Natural killer cell treated with Interleukin-12 subunit alpha and Interleukin-12 subunit beta and Interleukin-15 and Interleukin-18, amount 100 ng/mL, for 72 hours (primary cell): ENCODE results near the gene MATR3. TPM values are rescaled to one million over a fixed set of nuclear protein-coding genes. Genes with fewer than 3 reads are reported as not detected.
"Not testable (repeated sequence)": the region's sequence is repeated elsewhere in the genome, so short reads cannot be mapped to it uniquely, and the experiment has no call there.

Experiments used
- ATAC-seq, 2 donors: fragments of 150-1000 bp; cut with Tn5 transposase in 1 of 2; sonication (Bioruptor Pico), chemical (Tn5 transposase) in 1 of 2; 2 replicates each; pipeline ENCODE4 v1.10.0; 2021
- DNase-seq: peaks from one replicate; pipeline ENCODE4 v3.0.0; 2022; ENCODE audit warnings: low spot score
- H3K27ac Mint-ChIP-seq, 2 donors: 1 replicate in 1 of 2; 2 replicates in 1 of 2; pipeline ENCODE4 v1.8.0; 2022; ENCODE audit warnings: mixed read lengths in 2 of 2, mild to moderate bottlenecking in 1 of 2, moderate library complexity in 1 of 2
- H3K27me3 Mint-ChIP-seq, 2 donors: 1 replicate in 1 of 2; 2 replicates in 1 of 2; pipeline ENCODE4 v1.8.0; 2022; ENCODE audit warnings: mixed read lengths in 2 of 2
- H3K36me3 Mint-ChIP-seq: one replicate; pipeline ENCODE4 v1.8.0; 2022; ENCODE audit warnings: mixed read lengths
- H3K4me1 Mint-ChIP-seq, 2 donors: 1 replicate in 1 of 2; 2 replicates in 1 of 2; pipeline ENCODE4 v1.8.0; 2022; ENCODE audit warnings: low read depth in 2 of 2, mixed read lengths in 2 of 2, mild to moderate bottlenecking in 1 of 2
- H3K4me3 Mint-ChIP-seq: one replicate; pipeline ENCODE4 v1.8.0; 2022; ENCODE audit warnings: mixed read lengths
- H3K9me3 Mint-ChIP-seq: 2 replicates; pipeline ENCODE4 v1.8.0; 2022; ENCODE audit warnings: mixed read lengths
- total RNA-seq, 2 donors: library from RNA; stranded (reverse); gene quantifications; one replicate each; pipeline ENCODE4 v1.2.3, GENCODE V29; 2022

MATR3 gene
- total RNA-seq, 2 donors from 2014 or later: 206 to 229 TPM

DNA sequence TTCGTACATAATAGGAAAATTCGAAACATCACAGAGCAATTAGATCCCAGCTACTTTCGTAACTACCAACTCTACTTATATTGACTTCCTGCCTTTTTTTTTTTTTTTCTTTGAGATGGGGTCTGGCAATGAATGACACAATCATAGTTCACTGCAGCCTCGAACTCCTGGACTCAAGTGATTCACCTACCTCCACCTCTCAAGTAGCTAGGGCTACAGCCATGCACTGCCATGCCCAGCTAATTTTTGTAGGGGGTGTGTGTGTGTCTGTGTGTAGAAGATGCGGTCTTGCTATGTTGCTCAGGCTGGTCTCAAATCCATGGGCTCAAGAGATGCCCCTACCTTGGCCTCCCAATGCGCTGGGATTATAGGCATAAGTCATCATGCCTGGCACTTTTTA, 42.3 kb downstream of the MATR3 start:
- peak; percentile 40 to 45 for ATAC-seq
- peaks cover 4% of the 10 kb centered on the region for H3K36me3 Mint-ChIP-seq
- DNase-seq: no peak

DNA sequence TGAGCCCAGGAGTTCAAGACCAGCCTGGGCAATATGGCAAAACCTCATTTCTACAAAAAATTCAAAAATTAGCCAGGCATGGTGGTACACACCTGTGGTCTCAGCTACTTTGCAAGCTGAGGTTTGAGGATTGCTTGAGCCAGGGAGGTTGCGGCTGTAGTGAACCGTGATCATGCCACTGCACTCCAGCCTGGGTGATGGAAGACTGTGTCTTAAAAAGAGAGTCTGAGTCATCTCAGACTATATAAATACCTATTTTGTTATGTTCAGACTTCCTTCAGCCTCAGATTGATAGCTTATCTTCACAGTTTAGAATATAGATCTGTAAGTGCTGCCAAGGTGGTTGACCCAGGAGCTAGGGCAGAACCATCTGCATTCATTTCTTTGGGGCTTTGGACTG, 46.5 kb downstream of the MATR3 start:
- DNase-seq: no peak
- no peak overlapping the region for H3K27ac Mint-ChIP-seq
- peaks cover 36 to 39% of the 10 kb centered on the region in 2 donors for H3K4me1 Mint-ChIP-seq
- H3K27me3 Mint-ChIP-seq: no peaks in the 10 kb centered on the region
- no peak overlapping the region for H3K4me3 Mint-ChIP-seq
- no peaks in the 10 kb centered on the region for H3K9me3 Mint-ChIP-seq
- no peaks in the 10 kb centered on the region for H3K36me3 Mint-ChIP-seq
- ATAC-seq: no peak

More for the DNA sequence above, 42.3 kb downstream of the MATR3 start:
- Mint-ChIP-seq H3K27ac (peak overlapping the region in 1 of 2 donors; percentile 22), H3K9me3 (no peaks in the 10 kb centered on the region), H3K27me3 (no peaks in the 10 kb centered on the region), H3K4me3 (no peak overlapping the region), H3K4me1 (peaks cover 5 to 8% of the 10 kb centered on the region in 2 donors)

DNA sequence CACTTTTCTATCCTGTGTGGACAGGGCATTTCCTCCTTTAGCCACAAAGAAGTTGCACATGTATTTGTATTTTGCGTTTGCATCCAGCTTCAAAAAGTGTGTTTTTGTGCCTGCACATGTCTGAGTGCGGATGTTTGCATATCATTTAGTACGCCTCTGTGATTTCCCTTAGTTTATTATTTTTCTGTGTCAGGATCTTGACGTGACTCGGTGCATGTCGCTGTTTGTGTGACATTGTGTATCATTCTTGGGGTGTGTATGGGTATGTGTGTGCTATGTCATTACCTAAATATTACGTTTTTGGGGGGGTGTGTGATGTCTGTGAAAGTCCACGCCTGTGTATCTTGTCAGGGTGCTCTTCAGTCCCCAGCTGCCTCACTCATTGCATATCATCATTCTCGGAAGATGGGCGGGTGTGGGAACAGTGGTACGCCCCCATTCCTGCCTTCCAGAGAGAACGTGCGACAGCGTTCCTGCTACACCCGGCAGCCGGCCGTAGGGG, 47.7 kb downstream of the MATR3 start:
- Mint-ChIP-seq H3K27me3 (no peaks in the 10 kb centered on the region), H3K4me1 (peaks cover 35 to 42% of the 10 kb centered on the region in 2 donors), H3K27ac (peak overlapping the region; percentile 91 to 93), H3K9me3 (no peaks in the 10 kb centered on the region), H3K36me3 (no peaks in the 10 kb centered on the region), H3K4me3 (peak overlapping the region; percentile 98)
- DNase-seq (no peak), ATAC-seq (no peak)

DNA sequence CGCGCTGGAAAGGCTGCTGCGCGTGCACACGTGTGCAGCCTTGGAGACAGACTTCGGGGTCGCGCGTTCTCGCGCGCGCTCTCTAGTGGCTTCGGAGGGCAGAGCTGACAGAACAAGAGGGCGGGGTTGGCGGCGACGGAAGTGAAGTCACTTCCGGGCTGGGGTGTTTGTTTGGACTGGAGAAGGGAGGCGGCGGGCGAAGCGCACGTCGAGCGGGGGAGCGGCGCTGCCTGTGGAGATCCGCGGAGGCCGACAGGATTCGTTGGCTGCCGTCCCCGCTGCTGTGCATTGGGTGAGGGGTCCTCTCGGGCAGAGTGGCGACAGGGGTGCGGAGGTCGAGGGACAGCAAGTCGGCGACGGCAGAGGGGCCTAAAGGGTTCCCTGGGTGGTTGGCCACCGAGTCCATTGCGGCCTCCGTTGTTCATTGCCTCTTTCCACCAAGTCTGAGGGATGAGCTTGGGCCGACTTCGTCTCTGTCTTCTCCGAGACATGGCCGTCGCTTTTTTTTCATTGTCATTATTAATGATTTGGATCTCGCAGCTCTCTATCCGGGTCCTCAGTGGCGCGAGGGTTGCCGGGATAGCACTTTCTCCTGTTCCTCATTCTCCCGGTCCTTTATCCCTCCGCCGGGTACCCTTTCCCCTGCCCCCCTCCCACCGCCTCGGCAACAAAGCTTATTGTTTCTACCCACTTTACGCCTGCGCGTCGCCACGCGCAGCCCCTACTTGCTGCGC, 48.3 kb downstream of the MATR3 start, which contains the start of gene PAIP2:
PAIP2 (plus strand) TSS at position 166 of the 734 bp plus-strand sequence. CDS start 21,931 bp downstream, outside the sequence.
- ATAC-seq (peak; percentile 97 to 98), DNase-seq (peak; percentile 98)
- Mint-ChIP-seq H3K27me3 (no peaks in the 10 kb centered on the region), H3K9me3 (no peaks in the 10 kb centered on the region), H3K27ac (peak within 1 kb of the TSS; percentile 91 to 93), H3K4me1 (peaks cover 35 to 42% of the 10 kb centered on the region in 2 donors), H3K4me3 (peak within 1 kb of the TSS; percentile 98), H3K36me3 (no peaks in the 10 kb centered on the region)

DNA sequence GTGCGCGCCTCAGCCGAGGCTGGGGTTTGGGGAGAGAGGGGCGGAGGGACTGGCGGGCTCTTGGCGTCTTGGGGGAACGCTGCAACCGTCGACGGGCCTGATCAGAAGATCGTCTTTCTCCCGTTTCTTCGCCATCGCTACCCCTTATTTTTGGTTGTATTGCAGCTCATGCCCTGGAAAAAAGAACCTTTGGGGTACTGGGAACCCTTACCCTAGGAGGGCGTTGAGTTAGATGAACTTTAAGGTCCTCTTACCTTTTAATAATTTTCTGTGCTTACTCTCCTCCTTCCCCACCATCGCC, 48.8 kb downstream of the MATR3 start:
- no peaks in the 10 kb centered on the region for H3K27me3 Mint-ChIP-seq
- ATAC-seq (peak; percentile 81 to 82), DNase-seq (peak; percentile 85)
- no peaks in the 10 kb centered on the region for H3K9me3 Mint-ChIP-seq
- no peaks in the 10 kb centered on the region for H3K36me3 Mint-ChIP-seq
- peaks cover 35 to 42% of the 10 kb centered on the region in 2 donors for H3K4me1 Mint-ChIP-seq
- H3K4me3 Mint-ChIP-seq: peak overlapping the region; percentile 98
- H3K27ac Mint-ChIP-seq: peak overlapping the region; percentile 91 to 93

DNA sequence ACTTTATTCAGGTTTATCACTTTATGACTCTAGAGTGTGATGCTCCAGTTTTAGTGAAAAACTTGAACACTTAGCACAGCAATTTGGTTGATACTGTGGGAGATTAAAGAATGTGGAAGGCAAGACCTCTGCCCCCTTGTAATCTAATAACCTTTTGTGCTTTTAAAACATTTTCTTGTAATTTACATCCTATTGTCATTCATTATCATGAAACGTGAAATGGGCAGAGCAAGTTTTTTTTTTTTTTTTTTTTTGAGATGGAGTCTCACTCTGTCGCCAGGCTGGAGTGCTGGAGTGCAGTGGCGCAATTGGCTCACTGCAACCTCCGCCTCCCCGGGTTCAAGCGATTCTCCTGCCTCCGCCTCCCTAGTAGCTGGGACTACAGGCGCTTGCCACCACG, 49.9 kb downstream of the MATR3 start:
- Mint-ChIP-seq H3K9me3 (no peaks in the 10 kb centered on the region), H3K27me3 (no peaks in the 10 kb centered on the region), H3K4me1 (peaks cover 35 to 42% of the 10 kb centered on the region in 2 donors), H3K36me3 (no peaks in the 10 kb centered on the region), H3K27ac (peak overlapping the region; percentile 91 to 93), H3K4me3 (peak overlapping the region; percentile 98)
- DNase-seq (no peak), ATAC-seq (no peak)

DNA sequence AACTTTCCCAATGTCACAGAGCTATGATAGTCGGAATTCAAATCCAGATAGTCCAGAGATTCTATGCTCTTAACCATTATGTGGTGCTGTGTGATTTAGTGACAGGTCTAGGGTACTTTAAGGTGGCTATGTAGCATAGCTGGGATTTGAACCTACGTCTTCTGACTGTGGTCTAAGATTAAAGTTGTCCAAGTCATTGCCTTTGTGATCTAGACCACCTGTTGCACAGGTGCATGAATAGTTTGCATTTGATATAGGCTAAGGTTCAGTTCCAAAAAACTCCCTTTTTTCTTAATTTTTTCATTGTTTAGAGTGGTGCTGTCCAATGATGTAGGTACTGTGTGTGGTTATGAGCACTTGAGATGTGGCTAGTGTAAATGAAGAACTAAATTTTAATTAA, 50.6 kb downstream of the MATR3 start:
- H3K4me1 Mint-ChIP-seq: peaks cover 39 to 47% of the 10 kb centered on the region in 2 donors
- H3K27me3 Mint-ChIP-seq: no peaks in the 10 kb centered on the region
- ATAC-seq (no peak), DNase-seq (no peak)
- peak overlapping the region; percentile 22 for H3K4me3 Mint-ChIP-seq
- no peak overlapping the region for H3K27ac Mint-ChIP-seq
- H3K9me3 Mint-ChIP-seq: no peaks in the 10 kb centered on the region
- no peaks in the 10 kb centered on the region for H3K36me3 Mint-ChIP-seq

DNA sequence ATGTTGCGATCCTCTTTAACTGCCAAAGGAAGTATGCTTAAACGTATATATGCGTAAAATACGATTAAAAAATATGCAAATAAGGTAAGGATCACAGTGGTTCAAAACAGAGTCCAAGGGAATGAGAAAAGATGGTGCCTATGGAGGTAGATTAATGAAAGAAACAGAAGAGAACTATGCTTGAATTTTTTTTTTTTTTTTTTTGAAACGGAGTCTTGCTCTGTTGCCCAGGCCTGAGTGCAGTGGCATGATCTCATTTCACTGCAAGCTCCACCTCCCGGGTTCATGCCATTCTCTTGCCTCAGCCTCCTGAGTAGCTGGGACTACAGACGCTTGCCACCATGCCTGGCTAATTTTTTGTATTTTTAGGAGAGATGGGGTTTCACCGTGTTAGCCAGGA, 51.9 kb downstream of the MATR3 start:
- not testable (repeated sequence) for DNase-seq, H3K4me3 Mint-ChIP-seq, ATAC-seq, H3K9me3 Mint-ChIP-seq, H3K27me3 Mint-ChIP-seq, H3K36me3 Mint-ChIP-seq, H3K27ac Mint-ChIP-seq
- peaks cover 41 to 48% of the 10 kb centered on the region in 2 donors for H3K4me1 Mint-ChIP-seq

DNA sequence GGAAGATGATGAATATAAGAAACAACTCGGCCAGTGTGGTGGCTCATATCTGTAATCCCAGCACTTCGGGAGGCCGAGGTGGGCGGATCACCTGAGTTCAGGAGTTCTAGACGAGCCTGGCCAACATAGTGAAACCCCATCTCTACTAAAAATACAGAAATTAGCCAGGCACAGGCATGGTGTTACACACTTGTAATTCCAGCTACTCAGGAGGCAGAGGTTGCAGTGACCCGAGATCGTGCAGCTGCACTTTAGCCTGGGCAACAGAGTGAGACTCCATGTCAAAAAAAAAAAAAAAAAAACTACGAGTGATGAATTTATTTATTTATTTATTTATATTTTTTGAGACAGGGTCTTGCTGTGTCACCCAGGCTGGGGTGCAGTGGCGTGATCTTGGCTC, 54.3 kb downstream of the MATR3 start:
- peaks cover 30 to 32% of the 10 kb centered on the region in 2 donors for H3K4me1 Mint-ChIP-seq
- not testable (repeated sequence) for H3K27ac Mint-ChIP-seq, DNase-seq, H3K9me3 Mint-ChIP-seq, H3K27me3 Mint-ChIP-seq, H3K36me3 Mint-ChIP-seq, ATAC-seq, H3K4me3 Mint-ChIP-seq

DNA sequence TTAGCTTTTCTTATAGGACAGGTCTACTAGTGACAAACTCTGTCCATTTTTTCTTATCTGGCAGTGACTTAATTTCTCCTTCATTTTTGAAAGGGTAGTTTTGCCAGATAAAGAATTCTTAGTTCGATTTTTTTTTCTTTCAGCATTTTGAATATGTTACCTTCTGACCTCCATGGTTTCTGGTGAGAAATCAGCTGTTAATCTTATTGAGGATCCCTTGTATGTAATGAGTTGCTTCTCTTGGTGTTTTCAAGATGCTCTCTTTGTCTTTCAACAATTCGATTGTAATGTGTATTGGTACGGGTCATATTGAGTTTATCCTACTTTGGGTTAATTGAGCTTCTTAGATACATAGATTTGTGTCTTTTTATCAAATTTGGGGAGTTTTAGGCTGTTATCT, 60.6 kb downstream of the MATR3 start:
- Mint-ChIP-seq H3K27me3 (no peaks in the 10 kb centered on the region), H3K4me1 (peaks cover 20 to 26% of the 10 kb centered on the region in 2 donors), H3K36me3 (peaks cover 8% of the 10 kb centered on the region), H3K27ac (no peak overlapping the region), H3K9me3 (no peaks in the 10 kb centered on the region), H3K4me3 (no peak overlapping the region)
- no peak for DNase-seq
- no peak for ATAC-seq

DNA sequence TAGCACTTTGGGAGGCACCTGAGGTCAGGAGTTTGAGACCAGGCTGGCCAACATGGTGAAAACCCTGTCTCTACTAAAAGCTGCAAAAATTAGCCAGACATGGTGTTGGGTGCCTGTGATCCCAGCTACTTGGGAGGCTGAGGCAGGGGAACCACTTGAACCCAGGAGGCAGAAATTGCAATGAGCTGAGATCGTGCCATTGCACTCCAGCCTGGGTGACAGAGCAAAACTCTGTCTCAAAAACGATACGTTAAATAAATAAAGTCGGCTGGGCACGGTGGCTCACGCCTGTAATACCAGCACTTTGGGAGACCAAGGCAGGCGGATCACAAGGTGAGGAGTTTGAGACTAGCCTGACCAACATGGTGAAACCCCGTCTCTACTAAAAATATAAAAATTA, 62.4 kb downstream of the MATR3 start:
- ATAC-seq, H3K27ac Mint-ChIP-seq, H3K36me3 Mint-ChIP-seq, DNase-seq, H3K27me3 Mint-ChIP-seq, H3K4me3 Mint-ChIP-seq, H3K9me3 Mint-ChIP-seq: not testable (repeated sequence)
- H3K4me1 Mint-ChIP-seq: peaks cover 25 to 29% of the 10 kb centered on the region in 2 donors

DNA sequence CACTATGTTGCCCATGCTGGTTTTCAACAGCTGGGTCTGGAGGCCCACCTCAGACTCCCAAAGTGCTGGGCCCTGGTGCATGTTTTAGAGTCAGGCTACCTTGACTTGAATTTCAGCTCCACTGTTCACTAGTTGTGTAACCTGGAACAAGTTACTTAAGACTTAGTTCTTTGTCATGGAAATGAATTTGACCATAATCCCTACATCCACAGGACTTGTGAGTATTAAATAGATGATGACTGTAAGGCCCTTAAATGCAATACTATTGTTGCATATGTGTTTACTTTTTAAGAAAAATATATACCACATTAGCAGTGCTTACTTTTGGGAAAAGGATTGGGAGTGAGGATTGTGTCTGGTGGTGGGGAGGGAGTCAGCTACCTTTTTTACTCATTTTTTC, 64.5 kb downstream of the MATR3 start:
- H3K4me3 Mint-ChIP-seq: no peak overlapping the region
- DNase-seq (no peak), ATAC-seq (no peak)
- peaks cover 25 to 31% of the 10 kb centered on the region in 2 donors for H3K4me1 Mint-ChIP-seq
- no peaks in the 10 kb centered on the region for H3K27me3 Mint-ChIP-seq
- peak overlapping the region in 1 of 2 donors; percentile 16 for H3K27ac Mint-ChIP-seq
- H3K36me3 Mint-ChIP-seq: peaks cover 8% of the 10 kb centered on the region
- H3K9me3 Mint-ChIP-seq: no peaks in the 10 kb centered on the region

DNA sequence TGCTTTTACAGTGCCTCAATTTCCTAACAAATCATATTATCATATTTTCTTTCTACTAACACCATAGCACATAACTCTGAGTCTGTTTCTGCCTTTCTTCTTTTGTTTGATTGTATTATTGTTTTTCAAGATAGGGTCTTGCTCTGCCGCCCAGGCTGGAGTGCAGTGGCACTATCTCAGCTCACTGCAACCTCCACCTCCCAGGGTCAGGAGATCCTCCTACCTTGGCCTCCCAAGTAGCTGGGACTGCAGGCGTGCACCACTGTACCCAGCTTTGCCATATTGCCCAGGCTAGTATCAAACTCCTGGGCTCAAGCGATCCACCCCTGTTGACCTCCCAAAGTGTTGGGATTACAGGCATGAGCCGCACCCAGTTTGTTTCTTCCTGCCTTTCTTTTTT, 66.8 kb downstream of the MATR3 start:
- Mint-ChIP-seq H3K36me3 (peaks cover 10% of the 10 kb centered on the region), H3K9me3 (no peaks in the 10 kb centered on the region), H3K27me3 (no peaks in the 10 kb centered on the region), H3K4me3 (no peak overlapping the region), H3K4me1 (peaks cover 27 to 29% of the 10 kb centered on the region in 2 donors), H3K27ac (peak overlapping the region in 1 of 2 donors; percentile 66)
- ATAC-seq (no peak), DNase-seq (no peak)

DNA sequence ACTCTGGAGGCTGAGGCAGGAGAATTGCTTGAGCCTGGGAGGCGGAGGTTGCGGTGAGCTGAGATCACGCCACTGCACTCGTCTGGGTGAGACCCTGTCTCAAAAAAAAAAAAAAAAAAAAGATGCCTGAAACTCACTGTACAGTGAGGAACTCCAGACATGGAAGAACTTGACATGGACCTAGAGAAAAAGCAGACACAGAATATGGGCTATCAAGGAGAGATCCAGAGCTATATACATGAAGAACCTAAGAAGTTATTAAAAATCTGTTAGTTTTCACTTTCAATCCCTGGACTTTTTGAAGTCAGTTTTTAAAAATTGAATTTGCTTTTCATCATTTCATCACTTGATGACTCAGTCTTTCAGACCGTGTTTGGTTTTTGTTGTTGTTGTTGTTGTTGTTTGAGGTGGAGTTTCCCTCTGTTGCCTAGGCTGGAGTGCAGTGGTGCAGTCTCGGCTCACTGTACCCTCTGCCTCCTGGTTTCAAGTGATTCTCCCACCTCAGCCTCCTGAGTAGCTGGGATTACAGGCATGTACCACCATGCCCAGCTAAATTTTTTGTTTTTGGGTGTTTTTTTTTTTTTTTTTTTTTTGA, 68.4 kb downstream of the MATR3 start:
- no peaks in the 10 kb centered on the region for H3K27me3 Mint-ChIP-seq
- H3K4me3 Mint-ChIP-seq: no peak overlapping the region
- H3K4me1 Mint-ChIP-seq: peaks cover 27 to 29% of the 10 kb centered on the region in 2 donors
- no peak for ATAC-seq
- no peaks in the 10 kb centered on the region for H3K9me3 Mint-ChIP-seq
- H3K36me3 Mint-ChIP-seq: peaks cover 10% of the 10 kb centered on the region
- no peak overlapping the region for H3K27ac Mint-ChIP-seq
- DNase-seq: no peak
